KOPT-K1 (cell line): ENCODE measurements around the gene CDCA3.
"Not testable (repeated sequence)": the region's sequence is repeated elsewhere in the genome, so short reads cannot be mapped to it uniquely, and the experiment has no call there.

Experiments
- H3K27ac ChIP-seq: fragments of 200-600 bp; sonication (generic); 2 replicates; pipeline ENCODE4 v1.5.1; 2016; ENCODE audit warnings: antibody characterized with exemption, mild to moderate bottlenecking, low read depth, low read length; ENCODE audit not compliant: poor library complexity, severe bottlenecking
- H3K36me3 ChIP-seq: fragments of 200-600 bp; sonication (generic); 2 replicates; pipeline ENCODE4 v1.5.1; 2017; ENCODE audit warnings: antibody characterized with exemption, mild to moderate bottlenecking, low read length, moderate library complexity; ENCODE audit not compliant: insufficient read depth
- H3K9me3 ChIP-seq: fragments of 200-600 bp; sonication (generic); 2 replicates; pipeline ENCODE4 v1.5.1; 2017; ENCODE audit warnings: antibody characterized with exemption, low read length, mild to moderate bottlenecking; ENCODE audit not compliant: insufficient read depth, poor library complexity, severe bottlenecking

The CDCA3 gene

GRCh38 chr12:6851153-6851920 lies at the start of gene CDCA3:
Gene CDCA3 (minus strand): TSS chr12:6851286. CDS start chr12:6850952, 334 bp downstream.
- Histone ChIP-seq H3K27ac (peak within 1 kb of the TSS; percentile 80), H3K9me3 (no peaks in the 10 kb centered on the region), H3K36me3 (peaks cover 67% of the 10 kb centered on the region)

GRCh38 chr12:6899837-6900519 lies 48.9 kb upstream of the CDCA3 start:
- no peaks in the 10 kb centered on the region for H3K9me3 ChIP-seq
- no peaks in the 10 kb centered on the region for H3K36me3 ChIP-seq
- H3K27ac ChIP-seq, result no peak overlapping the region

GRCh38 chr12:6899427-6899826 lies 48.3 kb upstream of the CDCA3 start:
- Histone ChIP-seq H3K27ac (no peak overlapping the region), H3K36me3 (no peaks in the 10 kb centered on the region), H3K9me3 (no peaks in the 10 kb centered on the region)

GRCh38 chr12:6896846-6897435 lies 45.9 kb upstream of the CDCA3 start:
- Histone ChIP-seq H3K9me3 (no peaks in the 10 kb centered on the region), H3K27ac (no peak overlapping the region), H3K36me3 (no peaks in the 10 kb centered on the region)

- Histone ChIP-seq H3K36me3 (no peaks in the 10 kb centered on the region), H3K9me3 (no peaks in the 10 kb centered on the region), H3K27ac (no peak overlapping the region)
These were observed 43.2 kb upstream of the CDCA3 start for GRCh38 chr12:6894321-6894720.

- not testable (repeated sequence) for H3K9me3 ChIP-seq, H3K27ac ChIP-seq, H3K36me3 ChIP-seq
These were observed 41.6 kb upstream of the CDCA3 start for GRCh38 chr12:6892683-6893082.

GRCh38 chr12:6891646-6892001 lies 40.5 kb upstream of the CDCA3 start:
- no peaks in the 10 kb centered on the region for H3K36me3 ChIP-seq
- H3K27ac ChIP-seq, result peak overlapping the region; percentile 94
- no peaks in the 10 kb centered on the region for H3K9me3 ChIP-seq

GRCh38 chr12:6890789-6891645 lies 39.9 kb upstream of the CDCA3 start:
- Histone ChIP-seq H3K9me3 (no peaks in the 10 kb centered on the region), H3K36me3 (no peaks in the 10 kb centered on the region), H3K27ac (peak overlapping the region; percentile 94)

GRCh38 chr12:6889775-6890573 lies 38.9 kb upstream of the CDCA3 start:
- H3K36me3 ChIP-seq, H3K9me3 ChIP-seq: not testable (repeated sequence)
- peak overlapping the region; percentile 94 for H3K27ac ChIP-seq

GRCh38 chr12:6888794-6889193 lies 37.7 kb upstream of the CDCA3 start:
- not testable (repeated sequence) for H3K27ac ChIP-seq
- peaks cover 14% of the 10 kb centered on the region; the same call in 1 of the 2 replicates for H3K36me3 ChIP-seq

GRCh38 chr12:6888360-6888759 lies 37.3 kb upstream of the CDCA3 start:
- Histone ChIP-seq H3K9me3 (no peaks in the 10 kb centered on the region), H3K27ac (no peak overlapping the region), H3K36me3 (peaks cover 18% of the 10 kb centered on the region; the same call in 1 of the 2 replicates)

More at GRCh38 chr12:6888794-6889193, 37.7 kb upstream of the CDCA3 start:
- H3K9me3 ChIP-seq, result not testable (repeated sequence)

- H3K9me3 ChIP-seq, result no peaks in the 10 kb centered on the region
- H3K27ac ChIP-seq, result no peak overlapping the region
- peaks cover 18% of the 10 kb centered on the region; the same call in 1 of the 2 replicates for H3K36me3 ChIP-seq
These were observed 36.4 kb upstream of the CDCA3 start for GRCh38 chr12:6887460-6887859.

- H3K27ac ChIP-seq, H3K9me3 ChIP-seq: not testable (repeated sequence)
- peaks cover 18% of the 10 kb centered on the region; the same call in 1 of the 2 replicates for H3K36me3 ChIP-seq
These were observed 35.3 kb upstream of the CDCA3 start for GRCh38 chr12:6886206-6886999.
